BJ (cell line): ENCODE results near the gene NHERF1. TPM values are rescaled to one million over a fixed set of nuclear protein-coding genes. Genes with fewer than 3 reads are reported as not detected.

Experiments
- CTCF ChIA-PET: fragments of 350-600 bp; formaldehyde crosslinking; extraction: SDS; loops from one replicate; lab custom pipeline; 2021; ENCODE audit warnings: antibody characterized with exemption, inconsistent platforms; lab: Yijun Ruan, JAX
- POLR2A ChIA-PET: fragments of 300-600 bp; sonication (Branson Sonifier 250); formaldehyde crosslinking; extraction: SDS; loops from one replicate; lab custom pipeline; 2021; ENCODE audit warnings: antibody characterized with exemption; lab: Charles Lee
- DNase-seq: peaks from one replicate; pipeline ENCODE4 v3.0.0-alpha.2; 2011; ENCODE audit warnings: low read depth
- H3K27me3 ChIP-seq: 2 replicates; pipeline ENCODE4 v1.6.0; 2011; ENCODE audit warnings: low read length; ENCODE audit not compliant: control insufficient read depth, insufficient read depth
- H3K36me3 ChIP-seq: 2 replicates; pipeline ENCODE4 v1.5.1; 2011; ENCODE audit warnings: low read length; ENCODE audit not compliant: control insufficient read depth, insufficient read depth
- H3K4me3 ChIP-seq: 2 replicates; pipeline ENCODE4 v1.5.1; 2011; ENCODE audit warnings: low read depth, mild to moderate bottlenecking, control low read depth, low read length
- CTCF ChIP-seq: IDR thresholded peaks from 2 replicates; pipeline ENCODE4 v1.5.1; 2011; ENCODE audit warnings: low read depth, mild to moderate bottlenecking, control low read depth, inconsistent platforms, low read length, moderate library complexity; ENCODE audit not compliant: insufficient read depth
- polyA plus RNA-seq: library from polyadenylated mRNA; depleted of rRNA; stranded (reverse); fragments of >200 nt; gene quantifications from 2 replicates; pipeline ENCODE4 v1.2.3, GENCODE V29; 2011

NHERF1 gene
- polyA plus RNA-seq, 1 experiment = 16.3 TPM

- TF ChIP-seq CTCF = no peak
- POLR2A ChIA-PET = no interaction called here
- no peak for DNase-seq
- no peaks in the 10 kb centered on the region for H3K27me3 ChIP-seq
- CTCF ChIA-PET = interaction anchor here (0.7 to 2.3 kb wide), 6 partner anchors 8 to 64 kb away, joined by 3 to 6 read pairs (median 4); no protein-coding TSS in a partner anchor
- H3K36me3 ChIP-seq = peaks cover 6% of the 10 kb centered on the region; the same call in 1 of the 2 replicates
- H3K4me3 ChIP-seq = no peak overlapping the region
Measured at GRCh38 chr17:74778960-74779359, 30.5 kb downstream of the NHERF1 start.

- no peak for DNase-seq
- POLR2A ChIA-PET = no interaction called here
- no peak for TF ChIP-seq CTCF
- Histone ChIP-seq H3K36me3 (peaks cover 6% of the 10 kb centered on the region; the same call in 1 of the 2 replicates), H3K27me3 (no peaks in the 10 kb centered on the region), H3K4me3 (no peak overlapping the region)
- CTCF ChIA-PET = interaction anchor here (0.9 to 2.3 kb wide), 8 partner anchors 9 to 83 kb away, joined by 3 to 6 read pairs (median 4); no protein-coding TSS in a partner anchor
Measured at GRCh38 chr17:74779501-74779900, 31.1 kb downstream of the NHERF1 start.

- ChIA-PET CTCF (interaction anchor here (0.9 to 2.3 kb wide), 6 partner anchors 11 to 83 kb away, joined by 3 to 6 read pairs (median 4); no protein-coding TSS in a partner anchor), POLR2A (no interaction called here)
- no peak overlapping the region for H3K4me3 ChIP-seq
Measured at GRCh38 chr17:74779948-74780400, 31.5 kb downstream of the NHERF1 start.

GRCh38 chr17:74780443-74781238 lies 32.2 kb downstream of the NHERF1 start:
- CTCF ChIA-PET = interaction anchor here (1.0 to 2.3 kb wide), 5 partner anchors 10 to 82 kb away, joined by 3 to 6 read pairs (median 5); no protein-coding TSS in a partner anchor
- no peak for DNase-seq

More at GRCh38 chr17:74779948-74780400, 31.5 kb downstream of the NHERF1 start:
- DNase-seq = no peak
- no peaks in the 10 kb centered on the region for H3K27me3 ChIP-seq
- H3K36me3 ChIP-seq = peaks cover 6% of the 10 kb centered on the region; the same call in 1 of the 2 replicates
- TF ChIP-seq CTCF = no peak

More at GRCh38 chr17:74780443-74781238, 32.2 kb downstream of the NHERF1 start:
- no peaks in the 10 kb centered on the region for H3K27me3 ChIP-seq
- peak; percentile 22; the same call in 1 of the 2 replicates for TF ChIP-seq CTCF
- no peak overlapping the region for H3K4me3 ChIP-seq
- POLR2A ChIA-PET = no interaction called here
- peaks cover 8% of the 10 kb centered on the region for H3K36me3 ChIP-seq
